SU-DHL-6 (cell line): ENCODE results near the gene POFUT2.

Source experiments
- H2AFZ ChIP-seq: fragments of 200-600 bp; sonication (generic); 2 replicates; pipeline ENCODE4 v1.6.1; 2014; ENCODE audit warnings: low read depth, mild to moderate bottlenecking, moderate library complexity, mixed read lengths, antibody characterized with exemption, low read length; ENCODE audit not compliant: severe bottlenecking
- H3F3A ChIP-seq: fragments of 200-600 bp; shearing (Covaris generic); 2 replicates; pipeline ENCODE4 v1.6.0; 2016; ENCODE audit warnings: antibody characterized with exemption, mild to moderate bottlenecking; ENCODE audit not compliant: insufficient read depth
- H3K27ac ChIP-seq: fragments of 200-600 bp; sonication (generic); 2 replicates; pipeline ENCODE4 v1.5.1; 2016; ENCODE audit warnings: low read depth, mild to moderate bottlenecking, low read length, moderate library complexity, mixed read lengths
- H3K27me3 ChIP-seq: fragments of 200-600 bp; sonication (generic), shearing (Covaris generic); 2 replicates; pipeline ENCODE4 v1.6.0; 2014; ENCODE audit warnings: mild to moderate bottlenecking, low read length
- H3K36me3 ChIP-seq: fragments of 200-600 bp; sonication (generic); 2 replicates; pipeline ENCODE4 v1.6.1; 2014; ENCODE audit warnings: mild to moderate bottlenecking, low read length, mixed read lengths
- H3K4me2 ChIP-seq: fragments of 300-600, 200-600 bp; shearing (Covaris generic), sonication (generic); 2 replicates; pipeline ENCODE4 v1.6.0; 2014; ENCODE audit warnings: low read length, low read depth, mild to moderate bottlenecking; ENCODE audit not compliant: poor library complexity, severe bottlenecking
- H3K4me3 ChIP-seq: fragments of 200-600 bp; sonication (generic); 2 replicates; pipeline ENCODE4 v1.5.1; 2014; ENCODE audit warnings: antibody characterized with exemption, low read length, mild to moderate bottlenecking, mixed read lengths; ENCODE audit not compliant: insufficient read depth, poor library complexity, severe bottlenecking
- H3K79me2 ChIP-seq: fragments of 200-600 bp; sonication (generic); 2 replicates; pipeline ENCODE4 v1.6.1; 2014; ENCODE audit warnings: mild to moderate bottlenecking, low read length, moderate library complexity; ENCODE audit not compliant: insufficient read depth
- H3K9ac ChIP-seq: fragments of 200-600 bp; sonication (generic); 2 replicates; pipeline ENCODE4 v1.7.0; 2014; ENCODE audit warnings: mild to moderate bottlenecking, low read length
- H3K9me2 ChIP-seq: fragments of 200-600 bp; sonication (generic); replicated peaks from 2 replicates; pipeline ENCODE4 v1.6.1; 2014; ENCODE audit warnings: low read length; ENCODE audit not compliant: insufficient read depth
- H3K9me3 ChIP-seq: fragments of 200-600 bp; sonication (generic); 2 replicates; pipeline ENCODE4 v1.6.1; 2014; ENCODE audit warnings: low read length, mixed read lengths; ENCODE audit not compliant: insufficient read depth
- H4K20me1 ChIP-seq: fragments of 200-600 bp; sonication (generic); 2 replicates; pipeline ENCODE4 v1.6.1; 2014; ENCODE audit warnings: low read depth, mild to moderate bottlenecking, antibody characterized with exemption, low read length, moderate library complexity, mixed read lengths
- CTCF ChIP-seq: fragments of 200-600 bp; sonication (generic); IDR thresholded peaks from one replicate; pipeline ENCODE4 v1.5.1; 2017; ENCODE audit warnings: antibody characterized with exemption, mild to moderate bottlenecking, low read length, moderate library complexity; ENCODE audit not compliant: insufficient read depth, poor library complexity, severe bottlenecking
- EZH2phosphoT487 ChIP-seq: fragments of 200-600 bp; sonication (generic), shearing (Covaris generic); conservative IDR thresholded peaks from 2 replicates; pipeline ENCODE4 v1.6.1; 2018; ENCODE audit warnings: mild to moderate bottlenecking, antibody characterized with exemption, low read length, moderate library complexity, mixed read lengths

POFUT2 gene

DNA sequence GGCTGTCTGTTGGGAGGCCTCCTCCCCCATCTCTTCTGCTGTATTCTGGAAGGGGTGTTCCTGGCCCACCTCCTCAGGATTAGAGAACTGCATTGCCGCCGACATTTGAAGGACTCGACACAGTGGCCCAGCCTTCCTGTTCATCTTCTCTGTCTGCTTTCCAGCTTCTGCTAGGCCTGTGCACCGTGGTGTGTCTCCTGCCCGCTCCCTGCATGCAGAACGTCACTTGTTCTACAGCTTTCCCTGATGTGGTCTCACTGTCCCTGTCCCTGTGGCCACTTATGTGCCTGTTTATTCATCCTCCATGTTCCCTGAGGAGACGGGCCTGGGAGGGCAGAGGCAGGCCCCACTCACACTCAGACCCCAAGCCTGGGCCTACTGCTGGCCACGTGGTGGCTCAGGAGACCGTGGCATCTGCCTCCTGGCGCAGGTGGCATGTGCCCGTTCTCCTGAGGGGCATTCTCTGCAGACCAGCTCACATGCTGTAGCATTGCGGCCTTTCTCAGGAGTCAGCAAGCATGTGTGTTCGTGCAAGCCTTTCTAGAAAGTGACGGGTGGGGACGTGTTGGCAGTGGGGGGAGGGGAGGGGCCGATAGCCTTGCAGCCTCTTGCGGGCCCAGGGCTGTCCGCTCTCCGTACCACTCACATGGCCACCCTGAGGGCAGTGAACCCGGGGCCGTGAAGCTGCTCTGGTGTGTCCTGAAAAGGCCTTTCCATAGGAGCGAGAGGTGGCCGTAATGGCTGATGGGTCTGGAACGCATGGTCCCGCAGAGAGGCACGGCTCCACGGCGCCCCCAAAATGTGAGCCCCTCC lies 35.9 kb downstream of the POFUT2 start:
- H4K20me1 ChIP-seq, result no peaks in the 10 kb centered on the region
- H3K27ac ChIP-seq, result no peak overlapping the region
- H2AFZ ChIP-seq, result no peak overlapping the region
- H3K9me3 ChIP-seq, result no peaks in the 10 kb centered on the region
- no peaks in the 10 kb centered on the region for H3F3A ChIP-seq
- H3K4me3 ChIP-seq, result no peak overlapping the region
- no peaks in the 10 kb centered on the region for H3K36me3 ChIP-seq
- H3K27me3 ChIP-seq, result no peaks in the 10 kb centered on the region; the same call in 1 of the 2 replicates
- no peaks in the 10 kb centered on the region for H3K9me2 ChIP-seq
- no peaks in the 10 kb centered on the region for H3K79me2 ChIP-seq
- no peak overlapping the region for H3K4me2 ChIP-seq
- TF ChIP-seq EZH2phosphoT487 (no peak), CTCF (no peak)
- H3K9ac ChIP-seq, result no peak overlapping the region

DNA sequence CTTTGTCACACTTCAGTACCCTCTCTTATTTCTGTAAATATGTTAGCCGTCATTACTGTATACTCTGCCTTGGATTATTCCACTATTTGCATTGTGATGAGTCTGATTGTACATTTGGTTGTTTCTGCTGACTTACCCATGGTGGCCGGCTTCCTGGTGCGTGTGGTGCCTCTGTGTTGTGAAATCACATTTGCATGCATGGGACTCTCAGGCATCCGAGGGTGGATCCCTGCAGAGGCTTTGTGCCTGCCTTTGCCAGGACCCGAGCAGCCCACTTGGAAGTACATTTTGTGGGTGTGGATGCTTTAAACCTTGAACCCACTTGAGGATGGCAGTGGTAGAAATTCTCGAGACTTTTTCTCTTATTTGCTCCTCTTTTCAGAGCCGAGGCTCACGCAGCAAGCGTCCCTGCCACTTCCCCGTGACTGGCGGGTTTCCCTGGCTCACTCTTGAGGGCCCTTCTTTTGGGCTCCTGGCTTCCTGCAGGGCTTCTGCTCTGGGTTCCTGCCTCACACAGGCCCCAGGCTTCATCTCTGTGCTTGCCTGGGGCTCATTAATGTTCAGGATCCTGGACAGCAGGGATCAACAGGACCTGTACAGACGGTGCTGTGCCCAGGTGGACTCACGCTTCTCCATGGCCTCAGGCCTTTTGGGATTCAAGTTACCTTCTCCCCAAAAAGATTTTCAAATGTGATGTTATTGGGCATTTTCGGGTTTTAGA lies 36.6 kb downstream of the POFUT2 start:
- Histone ChIP-seq H3K36me3 (no peaks in the 10 kb centered on the region), H3K79me2 (no peaks in the 10 kb centered on the region), H3K27ac (no peak overlapping the region), H3K9ac (no peak overlapping the region), H4K20me1 (no peaks in the 10 kb centered on the region), H3K4me2 (no peak overlapping the region), H3K9me2 (no peaks in the 10 kb centered on the region), H3F3A (no peaks in the 10 kb centered on the region), H2AFZ (no peak overlapping the region), H3K27me3 (no peaks in the 10 kb centered on the region; the same call in 1 of the 2 replicates), H3K4me3 (no peak overlapping the region), H3K9me3 (no peaks in the 10 kb centered on the region)
- TF ChIP-seq CTCF (no peak), EZH2phosphoT487 (no peak)

DNA sequence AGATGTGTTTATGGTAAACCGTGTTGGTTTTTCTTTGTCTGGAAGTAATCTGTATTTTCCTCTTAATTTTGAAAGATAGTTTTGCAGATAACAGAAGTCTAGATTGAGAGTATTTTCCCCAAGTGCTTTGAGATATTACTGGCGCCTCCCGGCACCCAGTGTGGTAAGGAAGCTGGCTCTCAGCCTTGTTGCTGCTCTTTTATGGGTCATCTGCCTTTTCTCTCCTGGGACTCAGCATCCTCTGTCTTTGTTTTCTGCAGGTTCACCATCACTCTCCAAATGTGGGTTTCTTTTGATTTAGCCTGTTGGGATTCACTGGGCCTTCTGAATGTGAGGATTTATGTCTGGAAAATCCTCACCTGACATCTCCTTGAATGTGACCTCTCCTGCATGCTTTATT lies 37.4 kb downstream of the POFUT2 start:
- Histone ChIP-seq H3K9me2 (no peaks in the 10 kb centered on the region), H3K4me3 (no peak overlapping the region), H2AFZ (no peak overlapping the region), H3K9ac (no peak overlapping the region), H3K36me3 (no peaks in the 10 kb centered on the region), H3K27ac (no peak overlapping the region), H3K9me3 (no peaks in the 10 kb centered on the region), H3K27me3 (no peaks in the 10 kb centered on the region; the same call in 1 of the 2 replicates), H3F3A (no peaks in the 10 kb centered on the region), H3K4me2 (no peak overlapping the region), H4K20me1 (no peaks in the 10 kb centered on the region), H3K79me2 (no peaks in the 10 kb centered on the region)
- TF ChIP-seq CTCF (no peak), EZH2phosphoT487 (no peak)
